T47D (cell line): Measurements from ENCODE around the gene COL24A1.
"Not testable (repeated sequence)": the region's sequence is repeated elsewhere in the genome, so short reads cannot be mapped to it uniquely, and the experiment has no call there.

Source experiments
- DNase-seq, 2 experiments: peaks; one replicate each; pipeline versions ENCODE4 v3.0.0 to v3.0.0-alpha.2; 2011 to 2012; ENCODE audit warnings: low read depth in 1 of 2, low spot score in 1 of 2
- JUND ChIP-seq: IDR thresholded peaks from 2 replicates; pipeline ENCODE4 v1.6.1; 2012; ENCODE audit warnings: low read depth
- in situ Hi-C: cut with HindIII; loops from 2 replicates; pipeline ENCODE4 v1.10.0; 2016; ENCODE audit warnings: low sequenced_read_pairs, low pct_unique_long_range_greater_than_20kb

COL24A1 gene

DNA sequence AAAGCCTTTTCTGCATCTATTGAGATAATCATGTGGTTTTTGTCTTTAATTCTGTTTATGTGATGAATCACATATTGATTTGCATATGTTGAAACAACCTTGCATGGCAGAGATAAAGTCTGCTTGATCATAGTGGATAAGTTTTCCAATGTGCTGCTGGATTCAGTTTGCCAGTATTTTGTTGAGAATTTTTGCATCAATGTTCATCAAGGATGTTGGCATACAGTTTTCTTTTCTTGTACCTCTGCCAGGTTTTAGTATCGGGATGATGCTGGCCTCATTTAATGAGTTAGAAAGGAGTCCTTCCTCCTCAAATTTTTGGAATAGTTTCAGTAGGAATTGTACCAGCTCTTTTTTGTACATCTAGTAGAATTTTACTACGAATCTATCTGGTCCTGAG, 55.0 kb downstream of the COL24A1 start:
- no peak for DNase-seq
- in situ Hi-C loops: no loop called here
- TF ChIP-seq JUND: no peak

- in situ Hi-C loops: no loop called here
- DNase-seq: no peak
- TF ChIP-seq JUND: no peak
Measured at GRCh38 chr1:86100401-86100800, 56.2 kb downstream of the COL24A1 start.

- no peak for TF ChIP-seq JUND
- no peak for DNase-seq
- in situ Hi-C loops: no loop called here
Measured at GRCh38 chr1:86089765-86090164, 66.8 kb downstream of the COL24A1 start.

- DNase-seq: no peak
- TF ChIP-seq JUND: no peak
- in situ Hi-C loops: no loop called here
Measured at GRCh38 chr1:86085741-86086409, 70.7 kb downstream of the COL24A1 start.

- TF ChIP-seq JUND: no peak
- in situ Hi-C loops: no loop called here
- no peak for DNase-seq
Measured at GRCh38 chr1:86084998-86085397, 71.6 kb downstream of the COL24A1 start.

- TF ChIP-seq JUND: no peak
- DNase-seq: no peak
- in situ Hi-C loops: no loop called here
Measured at GRCh38 chr1:86082183-86082582, 74.4 kb downstream of the COL24A1 start.

DNA sequence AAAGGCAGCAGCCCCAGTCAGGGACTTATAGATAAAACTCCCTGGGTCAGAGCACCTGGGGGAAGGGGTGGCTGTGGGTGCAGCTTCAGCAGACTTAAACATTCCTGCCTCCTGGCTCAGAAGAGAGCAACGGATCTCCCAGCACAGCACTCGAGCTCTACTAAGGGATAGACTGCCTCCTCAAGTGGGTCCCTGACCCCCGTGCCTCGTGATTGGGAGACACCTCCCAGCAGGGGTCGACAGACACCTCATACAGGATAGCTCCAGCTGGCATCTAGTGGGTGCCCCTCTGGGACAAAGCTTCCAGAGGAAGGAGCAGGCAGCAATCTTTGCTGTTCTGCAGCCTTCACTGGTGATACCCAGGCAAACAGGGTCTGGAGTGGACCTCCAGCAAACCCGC, 84.1 kb downstream of the COL24A1 start:
- in situ Hi-C loops, DNase-seq: not testable (repeated sequence)

GRCh38 chr1:86071870-86072269, 84.7 kb downstream of the COL24A1 start:
- in situ Hi-C loops, DNase-seq: not testable (repeated sequence)

DNA sequence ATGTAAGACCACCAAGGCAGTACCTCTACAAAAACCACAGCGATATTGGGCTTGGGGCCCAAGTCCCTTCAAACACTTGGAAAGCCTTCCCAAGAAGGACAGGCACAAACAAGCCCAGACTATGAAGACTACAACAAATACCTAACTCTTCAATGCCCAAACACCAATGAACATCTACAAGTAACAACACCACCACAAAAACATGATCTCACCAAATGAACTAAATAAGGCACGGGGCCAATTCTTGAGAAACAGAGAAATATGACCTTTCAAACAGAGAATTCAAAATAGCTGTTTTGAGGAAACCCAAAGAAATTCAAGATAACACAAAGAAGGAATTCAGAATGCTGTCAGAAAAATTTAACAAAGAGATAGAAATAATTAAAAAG, 86.8 kb downstream of the COL24A1 start:
- in situ Hi-C loops: no loop called here
- no peak for TF ChIP-seq JUND
- no peak for DNase-seq

DNA sequence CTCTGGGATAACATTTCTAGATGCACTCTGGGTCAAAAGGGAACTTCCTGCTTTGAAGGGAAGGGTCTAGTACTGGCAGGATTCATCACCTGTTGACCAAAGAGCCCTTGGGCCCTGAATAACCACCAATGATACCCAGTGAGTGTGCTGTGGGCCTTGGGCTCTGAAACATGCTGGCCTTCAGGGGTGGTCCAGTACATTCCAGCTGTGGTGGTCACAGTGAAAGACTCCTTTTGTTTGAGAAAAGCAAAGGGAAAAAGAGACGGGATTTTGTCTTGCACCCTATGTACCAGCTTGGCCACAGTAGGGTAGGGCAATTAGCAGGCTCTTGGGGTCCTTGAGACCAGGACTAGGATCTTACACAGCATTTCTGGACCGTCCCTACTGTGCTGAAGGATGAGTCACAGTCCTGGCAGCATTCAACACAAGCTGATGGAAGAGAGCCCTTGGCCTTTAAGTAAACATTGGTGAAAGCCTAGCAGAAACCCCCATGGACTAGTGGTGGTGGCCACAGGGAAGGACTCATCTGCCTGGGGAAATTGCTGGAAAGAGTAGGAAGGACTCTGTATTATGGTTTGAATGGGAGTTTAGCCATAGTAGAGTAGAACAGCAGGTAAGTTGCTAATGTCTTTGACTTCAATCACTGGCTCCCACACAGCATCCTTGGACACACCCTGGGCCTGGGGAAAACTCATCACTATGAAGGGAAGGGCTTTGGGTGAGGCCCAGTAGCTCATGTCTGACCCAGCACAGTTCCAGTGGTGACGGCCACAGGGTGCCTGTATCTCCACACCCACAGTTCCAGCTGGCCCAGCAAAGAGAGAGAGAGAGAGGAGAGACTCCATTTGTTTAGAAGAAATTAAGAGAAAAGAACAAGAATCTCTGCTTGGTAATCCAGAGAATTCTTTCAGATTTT, 87.5 kb downstream of the COL24A1 start:
- TF ChIP-seq JUND: no peak
- DNase-seq: no peak
- in situ Hi-C loops: no loop called here

DNA sequence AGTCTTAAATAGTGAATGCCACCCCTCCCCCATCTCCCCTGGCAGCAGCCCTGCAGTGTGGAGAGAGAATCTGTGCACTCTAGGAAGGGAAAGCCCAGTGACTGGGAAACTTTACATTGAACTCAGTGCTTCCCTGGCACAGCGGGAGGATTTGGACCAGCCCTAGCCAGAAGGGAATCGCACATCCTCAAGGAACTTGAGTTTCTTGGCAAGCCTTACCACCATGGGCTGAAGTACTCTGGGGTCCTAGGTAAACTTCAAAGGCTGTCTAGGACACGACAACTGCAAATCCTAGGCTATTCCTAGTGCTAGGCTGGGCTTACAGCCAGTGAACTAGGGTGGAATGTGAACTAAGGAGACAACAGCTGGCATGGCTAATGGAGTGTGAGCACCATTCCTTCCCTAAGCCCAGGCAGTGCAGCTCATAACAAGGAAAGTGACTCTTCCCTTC, 88.3 kb downstream of the COL24A1 start:
- no peak for DNase-seq
- in situ Hi-C loops: no loop called here
- TF ChIP-seq JUND: no peak

DNA sequence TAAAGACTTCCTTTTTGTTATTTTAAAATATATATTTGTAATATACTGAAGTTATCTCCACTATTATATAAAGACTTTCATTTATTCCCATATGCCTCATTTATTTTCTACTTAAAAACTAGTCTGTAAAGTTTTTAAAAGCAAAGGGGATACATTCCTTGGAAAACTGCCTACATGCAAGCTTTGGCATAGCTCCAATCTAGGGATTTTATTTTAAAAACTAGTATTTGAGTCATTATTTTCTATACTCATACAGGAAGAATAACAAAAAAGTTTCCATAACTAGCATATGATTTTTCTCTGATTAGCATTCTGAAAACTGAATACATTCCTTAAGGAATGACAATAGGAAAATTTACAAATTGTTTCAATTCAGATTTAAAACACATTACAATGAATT, 88.9 kb downstream of the COL24A1 start:
- no peak for TF ChIP-seq JUND
- in situ Hi-C loops: no loop called here
- DNase-seq: no peak

GRCh38 chr1:86064899-86065298, 91.7 kb downstream of the COL24A1 start:
- DNase-seq: no peak
- in situ Hi-C loops: no loop called here
- TF ChIP-seq JUND: no peak
